Measurements from ENCODE around the gene POC5.
"Not testable (repeated sequence)": the region's sequence is repeated elsewhere in the genome, so short reads cannot be mapped to it uniquely, and the experiment has no call there.

Gene POC5

DNA sequence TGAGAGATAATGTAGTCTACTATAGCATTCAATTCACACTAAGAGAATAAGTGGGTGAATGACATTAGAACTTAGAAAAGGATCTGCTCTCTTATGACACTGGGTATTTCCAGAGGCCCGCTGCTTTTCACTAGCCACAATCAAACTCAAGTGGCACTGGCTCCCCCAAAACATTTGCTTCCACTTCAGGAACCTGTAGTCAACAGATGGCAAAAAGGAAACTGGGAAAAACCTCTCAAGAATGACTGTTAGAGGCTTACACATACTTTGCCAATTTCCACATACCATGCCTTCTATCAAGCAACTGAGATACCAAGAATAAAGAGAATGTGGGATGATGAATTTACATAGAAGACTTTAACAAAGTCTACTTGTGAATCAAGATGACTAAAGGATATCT is 11.2 kb downstream of the POC5 start:
- DNase-seq (ENCODE audit: low read depth in 1 of 2, low spot score in 1 of 2), result no peak

- DNase-seq (ENCODE audit: low read depth in 1 of 2, low spot score in 1 of 2), result no peak
Observed at GRCh38 chr5:75701856-75702255, 15.4 kb downstream of the POC5 start.

DNA sequence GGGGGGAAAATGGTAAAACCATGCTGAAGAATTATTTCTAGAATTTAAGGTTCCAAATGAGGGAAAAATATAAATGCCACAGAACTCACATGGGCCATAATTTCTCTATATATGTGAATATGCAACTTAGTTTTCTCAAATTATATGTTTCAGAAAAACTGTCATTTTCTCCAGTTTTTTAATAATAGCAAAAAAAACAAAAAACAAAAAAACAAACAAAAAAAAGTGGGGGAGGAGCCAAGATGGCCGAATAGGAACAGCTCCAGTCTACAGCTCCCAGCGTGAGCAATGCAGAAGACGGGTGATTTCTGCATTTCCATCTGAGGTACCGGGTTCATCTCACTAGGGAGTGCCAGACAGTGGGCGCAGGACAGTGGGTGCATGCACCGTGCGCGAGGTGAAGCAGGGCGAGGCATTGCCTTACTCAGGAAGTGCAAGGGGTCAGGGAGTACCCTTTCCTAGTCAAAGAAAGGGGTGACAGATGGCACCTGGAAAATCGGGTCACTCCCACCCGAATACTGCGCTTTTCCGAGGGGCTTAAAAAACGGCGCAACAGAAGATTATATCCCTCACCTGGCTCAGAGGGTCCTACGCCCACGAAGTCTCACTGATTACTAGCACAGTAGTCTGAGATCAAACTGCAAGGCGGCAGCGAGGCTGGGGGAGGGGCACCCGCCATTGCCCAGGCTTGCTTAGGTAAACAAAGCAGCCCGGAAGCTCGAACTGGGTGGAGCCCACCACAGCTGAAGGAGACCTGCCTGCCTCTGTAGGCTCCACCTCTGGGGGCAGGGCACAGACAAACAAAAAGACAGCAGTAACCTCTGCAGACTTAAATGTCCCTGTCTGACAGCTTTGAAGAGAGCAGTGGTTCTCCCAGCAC is 21.5 kb downstream of the POC5 start:
- DNase-seq (ENCODE audit: low read depth in 1 of 2, low spot score in 1 of 2), result not testable (repeated sequence)

- DNase-seq (ENCODE audit: low read depth in 1 of 2, low spot score in 1 of 2), result no peak
Observed at GRCh38 chr5:75694781-75695180, 22.5 kb downstream of the POC5 start.

DNA sequence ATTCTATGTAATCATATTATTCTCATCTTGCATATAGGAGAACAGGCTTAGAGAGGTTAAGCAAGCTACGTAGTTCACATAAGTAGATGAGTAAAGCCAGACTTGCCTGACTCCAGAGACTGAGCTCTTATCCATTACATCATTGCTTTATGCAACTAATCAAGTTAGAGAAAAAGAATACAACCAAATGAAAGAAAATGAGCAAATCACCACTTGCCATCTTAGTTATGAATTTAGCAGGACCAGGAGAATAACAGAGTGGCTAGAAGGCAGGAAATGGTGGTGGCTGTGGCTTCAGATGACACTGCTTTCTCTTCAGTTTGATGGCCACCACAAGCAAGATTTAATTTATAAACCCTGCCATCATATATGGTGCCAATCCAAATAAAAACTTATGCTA is 26.6 kb downstream of the POC5 start:
- no peak for DNase-seq (ENCODE audit: low read depth in 1 of 2, low spot score in 1 of 2)

DNA sequence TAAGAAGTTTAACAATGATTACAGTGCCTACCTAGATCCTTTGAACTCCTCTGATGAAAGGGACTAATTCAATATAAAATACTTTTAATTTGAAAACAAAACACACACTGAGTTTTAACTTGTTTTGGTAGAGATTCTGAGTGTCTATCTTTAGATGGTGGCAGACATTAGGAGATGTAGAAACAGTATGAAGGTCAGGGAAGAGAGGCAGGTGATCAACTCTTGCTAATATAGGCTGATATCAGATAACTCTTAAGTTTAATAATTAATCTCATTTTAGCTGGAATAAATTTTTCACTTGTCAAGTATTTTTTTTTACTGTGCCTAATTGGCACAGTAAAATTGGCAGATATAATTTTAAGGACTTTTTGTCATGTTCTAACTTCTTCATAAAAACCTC is 30.8 kb downstream of the POC5 start:
- no peak for DNase-seq (ENCODE audit: low read depth in 1 of 2, low spot score in 1 of 2)

GRCh38 chr5:75685141-75685540 is 32.1 kb downstream of the POC5 start:
- no peak for DNase-seq (ENCODE audit: low read depth in 1 of 2, low spot score in 1 of 2)

DNA sequence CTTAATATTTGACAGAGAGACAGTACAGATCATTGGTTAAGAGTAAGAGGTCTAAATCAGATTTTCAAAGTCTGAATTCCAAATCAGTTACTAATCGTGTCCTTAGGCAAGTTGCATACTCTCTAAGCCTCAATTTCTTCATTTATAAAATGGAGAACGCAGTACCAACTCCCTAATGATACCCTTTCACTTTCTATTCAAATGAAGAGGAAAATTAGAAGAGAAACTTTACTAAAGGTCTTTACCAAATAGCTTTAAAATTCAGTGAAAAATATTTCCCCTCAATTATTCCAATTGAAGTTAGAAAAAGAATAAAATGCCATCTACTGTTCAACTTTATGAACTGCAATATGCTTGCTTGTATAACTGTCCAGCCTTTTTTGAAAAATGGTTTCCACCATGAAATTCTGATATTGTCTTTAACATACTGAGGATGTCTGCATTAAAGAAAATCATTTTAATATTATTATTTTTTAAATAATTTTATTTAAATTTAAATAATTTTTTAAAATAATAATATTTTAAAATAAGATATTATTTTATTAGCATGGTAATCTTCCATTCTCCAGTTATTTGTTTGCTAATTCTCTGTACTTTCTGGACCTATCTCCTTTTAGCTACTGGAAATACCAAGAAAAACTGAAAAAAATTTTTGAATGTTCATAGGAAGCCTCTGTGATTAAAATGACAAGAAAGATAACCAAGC is 36.0 kb downstream of the POC5 start:
- DNase-seq (ENCODE audit: low read depth in 1 of 2, low spot score in 1 of 2), result no peak

GRCh38 chr5:75678155-75678554 is 39.1 kb downstream of the POC5 start:
- DNase-seq (ENCODE audit: low read depth in 1 of 2, low spot score in 1 of 2), result no peak

DNA sequence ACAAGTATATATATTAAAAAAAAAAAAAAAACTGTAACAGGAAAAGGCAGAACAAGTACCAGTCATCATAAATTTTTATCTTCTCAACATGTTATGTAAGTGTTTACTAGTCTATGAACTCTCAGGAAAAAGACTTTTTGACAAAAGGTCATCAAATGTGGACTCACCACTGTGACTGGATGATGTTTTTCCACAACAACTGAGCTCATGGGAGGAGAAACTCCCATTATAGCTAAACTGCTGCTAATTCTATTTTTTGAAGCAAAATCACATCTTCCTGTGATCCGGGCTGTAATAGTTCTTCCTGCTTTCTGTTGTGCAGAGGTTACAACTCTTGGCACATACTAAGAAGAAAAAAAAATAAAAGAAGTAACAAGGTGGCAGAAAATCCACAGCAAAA is 39.6 kb downstream of the POC5 start:
- no peak for DNase-seq (ENCODE audit: low read depth in 1 of 2, low spot score in 1 of 2)

- DNase-seq (ENCODE audit: low read depth in 1 of 2, low spot score in 1 of 2), result no peak
Observed at GRCh38 chr5:75675783-75676182, 41.5 kb downstream of the POC5 start.

DNA sequence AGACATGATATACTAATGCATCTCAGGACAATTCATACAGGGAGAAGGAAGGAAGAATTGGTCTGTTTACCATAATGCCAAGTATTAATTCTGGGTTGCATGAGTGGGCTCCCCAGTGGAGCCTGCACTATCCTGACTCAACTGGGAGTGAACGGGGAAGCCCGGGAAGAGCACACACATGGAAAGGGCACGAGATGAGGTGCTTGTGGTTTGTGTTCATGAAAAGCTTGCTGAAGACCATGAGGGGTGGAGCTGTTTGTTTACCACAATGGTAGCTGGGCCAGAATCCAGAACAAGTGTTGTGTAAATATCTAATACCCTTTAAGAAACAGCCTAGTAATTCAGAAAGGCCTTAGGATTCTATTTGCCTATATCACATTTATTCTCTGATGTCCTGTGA is 44.6 kb downstream of the POC5 start:
- DNase-seq (ENCODE audit: low read depth in 1 of 2, low spot score in 1 of 2), result no peak

GRCh38 chr5:75671506-75671905 is 45.7 kb downstream of the POC5 start:
- DNase-seq (ENCODE audit: low read depth in 1 of 2, low spot score in 1 of 2), result no peak

DNA sequence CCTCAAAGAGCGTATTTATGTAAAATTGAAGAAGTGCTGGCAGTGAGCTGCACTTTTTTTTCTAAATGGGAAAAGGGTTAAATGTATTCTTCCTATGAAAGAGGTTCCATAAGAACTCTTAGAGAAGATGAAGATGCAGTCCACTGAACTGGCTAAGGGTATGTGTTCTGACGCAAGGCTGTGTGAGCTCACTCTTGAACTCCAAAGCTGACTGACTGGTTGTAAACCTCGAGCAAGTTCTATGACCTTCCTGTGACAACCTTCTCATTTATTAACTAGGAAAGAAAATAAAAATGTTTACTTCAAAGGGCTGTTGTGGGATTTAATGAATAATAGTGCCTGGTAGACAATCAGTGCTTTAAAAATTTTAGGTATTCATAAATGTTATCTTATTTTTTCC is 46.7 kb downstream of the POC5 start:
- no peak for DNase-seq (ENCODE audit: low read depth in 1 of 2, low spot score in 1 of 2)

DNA sequence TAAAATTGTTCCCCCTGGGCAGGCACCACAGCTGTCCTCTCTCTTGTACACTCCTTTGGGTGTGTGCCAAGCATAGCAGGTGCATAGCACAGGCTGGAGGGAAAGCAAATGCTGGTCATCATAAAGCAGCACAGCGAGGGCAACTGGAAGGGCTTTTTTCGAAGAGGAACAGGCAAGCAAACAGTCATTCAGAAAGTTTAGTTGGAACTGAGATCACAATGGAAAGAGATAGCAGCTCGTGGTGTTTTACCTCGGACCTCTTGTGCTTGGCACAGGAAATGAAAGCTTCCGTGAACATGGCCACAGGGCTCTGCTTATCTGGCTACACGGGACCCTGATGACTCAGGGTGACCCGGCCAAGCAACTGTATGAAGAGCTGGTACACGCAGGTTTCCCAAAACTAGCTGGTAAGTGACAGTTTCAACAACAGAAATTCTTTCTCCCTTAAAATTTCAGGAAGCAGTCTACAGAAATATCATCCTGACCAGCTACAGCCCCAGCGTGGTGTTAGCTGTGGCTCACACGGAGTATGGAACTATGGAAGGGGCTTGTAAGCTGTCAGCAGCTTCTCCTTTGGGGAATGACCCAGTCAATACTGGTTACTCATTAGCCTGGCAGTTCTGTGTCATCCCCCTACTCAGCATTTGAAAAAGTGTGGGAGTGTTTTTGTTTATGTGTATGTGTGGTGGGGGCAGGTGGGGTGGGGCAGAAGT is 48.1 kb downstream of the POC5 start:
- peak in 1 of 2 donors; percentile 6 for DNase-seq (ENCODE audit: low read depth in 1 of 2, low spot score in 1 of 2)

- no peak for DNase-seq (ENCODE audit: low read depth in 1 of 2, low spot score in 1 of 2)
Observed at GRCh38 chr5:75668445-75668844, 48.8 kb downstream of the POC5 start.

- DNase-seq (ENCODE audit: low read depth in 1 of 2, low spot score in 1 of 2), result no peak
Observed at GRCh38 chr5:75667586-75667985, 49.7 kb downstream of the POC5 start.

DNA sequence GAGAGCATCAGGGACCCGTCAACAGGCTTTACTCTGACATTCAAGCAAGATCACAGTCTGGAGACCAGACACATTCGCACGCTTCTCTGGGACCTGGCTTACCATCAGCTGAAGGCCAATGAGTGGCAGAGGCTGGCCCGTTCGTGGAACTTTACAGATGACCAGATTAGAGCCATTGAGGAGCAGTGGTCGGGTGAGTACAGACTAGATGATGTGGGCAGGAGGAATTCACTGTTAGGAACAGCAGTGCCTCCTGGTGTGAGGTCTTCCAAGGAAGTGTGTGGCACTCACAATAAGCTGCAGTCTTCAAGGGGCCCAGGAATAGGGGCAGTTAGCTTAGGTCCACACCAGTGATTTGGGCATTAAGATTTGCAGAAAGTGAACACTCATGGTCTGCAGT is 50.4 kb downstream of the POC5 start:
- no peak for DNase-seq (ENCODE audit: low read depth in 1 of 2, low spot score in 1 of 2)

GRCh38 chr5:75664979-75665378 is 52.3 kb downstream of the POC5 start:
- DNase-seq (ENCODE audit: low read depth in 1 of 2, low spot score in 1 of 2), result no peak

- no peak for DNase-seq (ENCODE audit: low read depth in 1 of 2, low spot score in 1 of 2)
Observed at GRCh38 chr5:75663579-75664284, 53.5 kb downstream of the POC5 start.

- no peak for DNase-seq (ENCODE audit: low read depth in 1 of 2, low spot score in 1 of 2)
Observed at GRCh38 chr5:75662061-75662460, 55.2 kb downstream of the POC5 start.
